GM23338 (cell line): ENCODE results near the gene CATSPER2. TPM values are rescaled to one million over a fixed set of nuclear protein-coding genes. Genes with fewer than 3 reads are reported as not detected.
"Not testable (repeated sequence)": the region's sequence is repeated elsewhere in the genome, so short reads cannot be mapped to it uniquely, and the experiment has no call there.

ENCODE experiments used
- ATAC-seq: fragments of 200-7000 bp; cut with Tn5 transposase; 3 replicates; pipeline ENCODE4 v1.9.1; 2020
- DNase-seq: peaks from one replicate; pipeline ENCODE4 v3.0.0-alpha.2; 2015; ENCODE audit warnings: low spot score
- H2AFZ ChIP-seq: fragments of 200-600 bp; sonication (generic); 2 replicates; pipeline ENCODE4 v1.8.0; 2016; ENCODE audit warnings: antibody characterized with exemption, mild to moderate bottlenecking, moderate library complexity
- H3F3A ChIP-seq: fragments of 200-600 bp; sonication (generic); replicated peaks from 2 replicates; pipeline ENCODE4 v1.8.0; 2017; ENCODE audit warnings: antibody characterized with exemption, mixed run types, low read depth
- H3K27ac ChIP-seq: fragments of 200-600 bp; sonication (generic); 2 replicates; pipeline ENCODE4 v1.6.1; 2016; ENCODE audit warnings: low read depth
- H3K27me3 ChIP-seq: fragments of 200-600 bp; sonication (generic); 2 replicates; pipeline ENCODE4 v1.8.0; 2016; ENCODE audit warnings: mild to moderate bottlenecking, mixed run types, moderate library complexity; ENCODE audit not compliant: insufficient read depth
- H3K36me3 ChIP-seq: fragments of 200-600 bp; sonication (generic); 2 replicates; pipeline ENCODE4 v1.8.0; 2016; ENCODE audit warnings: mild to moderate bottlenecking; ENCODE audit not compliant: insufficient read depth
- H3K4me1 ChIP-seq: fragments of 200-600 bp; sonication (generic); 2 replicates; pipeline ENCODE4 v1.8.0; 2016; ENCODE audit warnings: mild to moderate bottlenecking, moderate library complexity; ENCODE audit not compliant: insufficient read depth
- H3K4me2 ChIP-seq: fragments of 200-600 bp; sonication (generic); 2 replicates; pipeline ENCODE4 v1.7.1; 2017; ENCODE audit warnings: mixed run types
- H3K4me3 ChIP-seq: fragments of 200-600 bp; sonication (generic); 2 replicates; pipeline ENCODE4 v1.6.1; 2016; ENCODE audit warnings: mixed run types
- H3K79me2 ChIP-seq: fragments of 200-600 bp; sonication (generic); replicated peaks from 2 replicates; pipeline ENCODE4 v1.8.0; 2017; ENCODE audit warnings: mild to moderate bottlenecking; ENCODE audit not compliant: insufficient read depth
- H3K9me2 ChIP-seq: fragments of 200-600 bp; sonication (generic); 2 replicates; pipeline ENCODE4 v1.8.0; 2017; ENCODE audit not compliant: insufficient read depth
- H4K20me1 ChIP-seq: fragments of 200-600 bp; sonication (generic); replicated peaks from 2 replicates; pipeline ENCODE4 v1.8.0; 2017; ENCODE audit warnings: mild to moderate bottlenecking; ENCODE audit not compliant: insufficient read depth
- H3K27ac Mint-ChIP-seq: 2 replicates; pipeline ENCODE4 v1.8.0; 2020; ENCODE audit warnings: inconsistent platforms, mild to moderate bottlenecking, moderate library complexity, mixed read lengths
- H3K27me3 Mint-ChIP-seq: 3 replicates; pipeline ENCODE4 v1.8.0; 2022; ENCODE audit warnings: low read depth, mild to moderate bottlenecking, moderate library complexity, mixed read lengths, inconsistent platforms; ENCODE audit not compliant: insufficient read depth, poor library complexity
- H3K36me3 Mint-ChIP-seq: 3 replicates; pipeline ENCODE4 v1.8.0; 2021; ENCODE audit warnings: low read depth, mild to moderate bottlenecking, inconsistent platforms, moderate library complexity, mixed read lengths
- H3K4me1 Mint-ChIP-seq: 3 replicates; pipeline ENCODE4 v1.8.0; 2020; ENCODE audit warnings: mild to moderate bottlenecking, inconsistent platforms, mixed read lengths
- H3K4me3 Mint-ChIP-seq: 3 replicates; pipeline ENCODE4 v1.8.0; 2021; ENCODE audit warnings: moderate library complexity, mild to moderate bottlenecking, inconsistent platforms, mixed read lengths
- H3K9me3 Mint-ChIP-seq: 3 replicates; pipeline ENCODE4 v1.8.0; 2020; ENCODE audit warnings: moderate library complexity, mild to moderate bottlenecking, inconsistent platforms, mixed read lengths
- polyA plus RNA-seq: library from polyadenylated mRNA; unstranded; fragments of >200 nt; fragmentation: Nextera tagmentation; extraction: Ambion mirVana; gene quantifications from 2 replicates; pipeline ENCODE4 v1.2.1, GENCODE V29; 2016
- total RNA-seq: library from RNA; depleted of rRNA; stranded (reverse); fragments of >200 nt; shearing (Covaris generic); gene quantifications from 2 replicates; pipeline ENCODE4 v1.2.3, GENCODE V29; 2014

The CATSPER2 gene
- total and polyA plus RNA-seq, 2 experiments from 2014 or later = 0.92 to 1.1 TPM

DNA sequence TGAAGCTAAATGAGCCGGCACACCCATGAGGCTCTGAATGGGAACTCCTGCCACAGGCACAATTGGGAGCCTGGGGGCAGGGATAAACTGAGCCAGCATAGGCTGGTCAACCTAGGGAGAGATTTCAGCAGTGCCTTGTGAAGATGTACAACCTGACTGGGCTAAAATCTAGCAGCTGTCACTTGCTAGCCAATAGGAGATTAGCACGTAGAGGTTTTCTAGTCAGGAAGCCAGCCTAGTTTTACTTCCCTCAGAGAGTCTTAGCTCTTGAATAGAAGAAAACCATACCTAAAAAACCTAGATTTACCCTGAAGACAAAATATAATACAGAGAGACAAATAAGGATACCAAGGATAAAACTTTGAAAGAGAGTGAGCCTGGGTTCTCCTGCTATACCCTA lies 13.6 kb upstream of the CATSPER2 start:
- not testable (repeated sequence) for H4K20me1 ChIP-seq, H3K27me3 Mint-ChIP-seq, H3F3A ChIP-seq, H3K27ac ChIP-seq, H3K36me3 Mint-ChIP-seq, H3K27ac Mint-ChIP-seq, H3K9me2 ChIP-seq, H3K36me3 ChIP-seq, DNase-seq, H3K4me1 Mint-ChIP-seq, ATAC-seq, H2AFZ ChIP-seq, H3K4me3 Mint-ChIP-seq, H3K27me3 ChIP-seq, H3K79me2 ChIP-seq, H3K9me3 Mint-ChIP-seq, H3K4me2 ChIP-seq, H3K4me1 ChIP-seq, H3K4me3 ChIP-seq

DNA sequence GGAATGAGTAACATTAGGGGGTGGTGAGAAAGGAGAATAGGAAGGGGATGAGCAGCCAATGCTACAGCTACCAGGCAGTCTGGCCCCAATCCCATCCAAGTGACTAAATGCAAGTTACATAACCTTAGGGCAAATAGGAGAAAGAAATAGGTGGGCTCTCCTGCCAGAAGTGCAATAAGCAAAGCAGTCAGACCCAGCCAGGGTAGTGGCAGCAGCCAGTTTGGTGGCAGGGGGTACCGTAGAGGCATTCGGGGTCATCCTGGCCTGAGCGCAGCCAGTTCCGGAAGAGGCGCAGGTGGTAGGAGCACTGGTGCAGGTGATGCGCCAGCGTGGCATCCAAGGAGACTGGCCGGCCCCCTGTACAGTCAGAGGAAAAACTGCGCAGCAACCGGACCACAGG lies 11.1 kb upstream of the CATSPER2 start:
- not testable (repeated sequence) for H4K20me1 ChIP-seq, H3F3A ChIP-seq, H3K9me2 ChIP-seq, H3K27me3 ChIP-seq, H3K27ac Mint-ChIP-seq, H3K36me3 ChIP-seq, H3K4me3 ChIP-seq, H3K27me3 Mint-ChIP-seq, H3K9me3 Mint-ChIP-seq, DNase-seq, H3K36me3 Mint-ChIP-seq, H3K4me1 Mint-ChIP-seq, H2AFZ ChIP-seq, H3K27ac ChIP-seq, ATAC-seq, H3K79me2 ChIP-seq, H3K4me3 Mint-ChIP-seq, H3K4me2 ChIP-seq, H3K4me1 ChIP-seq

- ATAC-seq, H3F3A ChIP-seq, H3K27ac ChIP-seq, H3K79me2 ChIP-seq, H3K4me1 Mint-ChIP-seq, H3K27me3 Mint-ChIP-seq, H4K20me1 ChIP-seq, H3K9me2 ChIP-seq, H3K4me2 ChIP-seq, H3K27me3 ChIP-seq, H3K4me1 ChIP-seq, H3K4me3 Mint-ChIP-seq, H2AFZ ChIP-seq, H3K27ac Mint-ChIP-seq, DNase-seq, H3K4me3 ChIP-seq, H3K36me3 ChIP-seq: not testable (repeated sequence)
- Mint-ChIP-seq H3K36me3 (peaks cover 35% of the 10 kb centered on the region), H3K9me3 (peaks cover 26% of the 10 kb centered on the region)
Measured at GRCh38 chr15:43649430-43649926, 834 bp upstream of the CATSPER2 start.

- H3K4me2 ChIP-seq, DNase-seq, H3K4me3 ChIP-seq, H3K27me3 Mint-ChIP-seq, H3F3A ChIP-seq, ATAC-seq, H3K36me3 ChIP-seq, H3K9me3 Mint-ChIP-seq, H3K27ac Mint-ChIP-seq, H4K20me1 ChIP-seq, H3K4me1 ChIP-seq, H3K79me2 ChIP-seq, H3K27me3 ChIP-seq, H3K27ac ChIP-seq, H3K9me2 ChIP-seq, H3K36me3 Mint-ChIP-seq, H3K4me1 Mint-ChIP-seq, H3K4me3 Mint-ChIP-seq, H2AFZ ChIP-seq: not testable (repeated sequence)
Measured at GRCh38 chr15:43638464-43639204, 10.0 kb downstream of the CATSPER2 start.

- not testable (repeated sequence) for H3K36me3 ChIP-seq, H3K4me2 ChIP-seq, H3K27ac Mint-ChIP-seq, H3K4me3 ChIP-seq, H3K27me3 Mint-ChIP-seq, H3K4me1 Mint-ChIP-seq, H3K79me2 ChIP-seq, H3K9me2 ChIP-seq, H3K27ac ChIP-seq, H2AFZ ChIP-seq, H3K9me3 Mint-ChIP-seq, H3F3A ChIP-seq, H3K4me1 ChIP-seq, H3K36me3 Mint-ChIP-seq, DNase-seq, H3K4me3 Mint-ChIP-seq, H4K20me1 ChIP-seq, ATAC-seq, H3K27me3 ChIP-seq
Measured at GRCh38 chr15:43626937-43627336, 21.7 kb downstream of the CATSPER2 start.
